ENCODE data around the gene NCOA7.
"Not testable (repeated sequence)": the region's sequence is repeated elsewhere in the genome, so short reads cannot be mapped to it uniquely, and the experiment has no call there.

NCOA7 gene

GRCh38 chr6:125842091-125842626 lies 51.4 kb downstream of the NCOA7 start:
- DNase-seq = no peak

- DNase-seq = no peak
Observed at GRCh38 chr6:125843593-125843992, 52.8 kb downstream of the NCOA7 start.

- no peak for DNase-seq
Observed at GRCh38 chr6:125844989-125845388, 54.2 kb downstream of the NCOA7 start.

DNA sequence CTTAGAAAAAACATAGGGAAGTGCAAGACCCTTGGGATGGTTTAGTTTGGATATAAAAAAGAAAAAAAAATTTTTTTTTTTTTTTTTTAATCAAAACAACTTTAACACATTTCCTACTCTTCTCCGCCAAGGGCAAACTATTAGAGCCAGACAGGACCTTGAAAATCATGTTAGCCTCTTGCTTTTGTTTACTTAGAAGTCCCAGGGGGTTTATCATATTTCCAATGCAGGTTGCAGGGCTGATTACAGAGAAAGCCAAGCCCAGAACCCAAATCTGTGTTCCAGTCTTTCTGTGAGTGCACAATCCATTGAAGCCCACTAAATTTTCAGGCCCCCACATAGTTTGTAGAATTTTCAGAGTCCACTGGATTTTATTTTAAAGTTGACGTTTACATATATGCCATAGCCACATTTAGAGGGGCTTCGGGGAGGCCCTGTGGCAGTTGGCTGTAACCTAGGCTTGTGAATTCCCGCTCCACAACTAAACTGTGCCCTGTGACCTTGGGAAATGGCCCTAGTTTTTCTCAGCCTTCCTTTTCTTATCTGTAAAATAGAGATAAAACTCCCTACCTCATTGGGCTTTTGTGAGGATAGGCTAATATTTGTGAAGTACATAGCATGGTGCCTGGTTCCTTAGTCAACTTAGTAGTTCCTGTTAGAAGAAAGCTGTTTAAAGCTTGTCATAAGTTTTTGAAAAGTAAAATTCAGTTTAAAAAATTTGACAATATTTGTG lies 55.7 kb downstream of the NCOA7 start:
- no peak for DNase-seq

- not testable (repeated sequence) for DNase-seq
Observed at GRCh38 chr6:125848286-125848685, 57.5 kb downstream of the NCOA7 start.

DNA sequence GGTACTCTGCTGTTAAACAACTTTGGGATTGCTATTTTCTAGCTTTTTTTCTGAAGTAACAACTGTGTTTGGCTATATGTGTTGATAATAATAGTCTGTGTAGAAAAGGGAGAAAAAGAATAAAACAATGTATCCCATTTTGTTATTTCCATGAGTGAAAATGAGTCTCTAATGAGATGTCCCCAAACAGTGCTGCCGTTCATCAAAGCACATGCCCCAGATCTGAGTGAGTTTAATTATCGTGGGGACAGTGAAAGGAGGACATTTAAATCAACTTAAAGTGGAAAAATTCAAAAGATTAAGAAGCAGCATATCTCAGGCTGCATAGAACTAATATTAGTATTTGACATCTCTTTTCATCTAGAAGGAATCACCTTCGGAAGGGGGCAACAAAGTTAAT lies 59.6 kb downstream of the NCOA7 start:
- no peak for DNase-seq

GRCh38 chr6:125852587-125852986 lies 61.8 kb downstream of the NCOA7 start:
- no peak for DNase-seq

- DNase-seq = no peak
Observed at GRCh38 chr6:125853168-125853567, 62.4 kb downstream of the NCOA7 start.

DNA sequence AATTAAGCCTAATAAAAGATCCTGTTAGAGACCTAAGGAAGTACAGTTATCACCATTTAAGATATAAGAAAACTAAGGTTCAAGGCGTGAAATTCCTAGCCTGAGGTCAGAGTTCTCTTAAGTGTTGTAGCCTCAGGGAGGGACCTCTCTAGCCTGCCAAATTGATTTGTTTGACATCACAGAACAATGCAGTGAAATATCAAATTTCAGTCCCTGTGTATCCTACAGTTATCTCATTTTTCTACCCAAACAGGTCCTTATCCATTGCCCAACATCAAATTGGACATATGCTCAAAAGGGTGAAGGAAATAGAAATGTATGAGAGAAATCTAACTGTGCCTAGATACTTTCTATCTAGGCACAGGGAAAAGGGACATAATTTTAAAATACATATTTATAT lies 63.0 kb downstream of the NCOA7 start:
- no peak for DNase-seq

- DNase-seq = no peak
Observed at GRCh38 chr6:125854355-125854754, 63.6 kb downstream of the NCOA7 start.

GRCh38 chr6:125855783-125856182 lies 65.0 kb downstream of the NCOA7 start:
- DNase-seq = no peak

- DNase-seq = no peak
Observed at GRCh38 chr6:125857846-125858245, 67.1 kb downstream of the NCOA7 start.

GRCh38 chr6:125858427-125859320 lies 67.9 kb downstream of the NCOA7 start:
- DNase-seq = peak; percentile 33

GRCh38 chr6:125859727-125860126 lies 69.0 kb downstream of the NCOA7 start:
- DNase-seq = no peak

DNA sequence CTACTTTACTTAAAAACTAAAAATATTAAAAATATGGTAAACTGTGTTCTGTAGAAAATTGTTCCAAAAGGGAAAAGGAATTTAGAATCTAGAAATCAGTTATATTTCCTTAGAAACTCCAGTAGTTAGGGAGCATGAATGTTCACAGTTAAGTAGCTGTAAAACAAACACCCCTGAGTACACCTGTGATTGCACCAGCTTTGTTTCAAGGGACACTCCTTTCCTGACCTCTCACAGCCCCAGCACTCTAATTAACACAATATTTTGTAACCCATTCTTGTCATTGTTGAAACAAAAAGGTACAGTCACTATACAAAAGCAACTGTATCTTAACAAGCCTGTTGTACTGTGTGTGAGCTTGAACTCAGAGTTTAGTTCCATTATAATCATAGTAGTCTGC lies 72.3 kb downstream of the NCOA7 start:
- DNase-seq = no peak

DNA sequence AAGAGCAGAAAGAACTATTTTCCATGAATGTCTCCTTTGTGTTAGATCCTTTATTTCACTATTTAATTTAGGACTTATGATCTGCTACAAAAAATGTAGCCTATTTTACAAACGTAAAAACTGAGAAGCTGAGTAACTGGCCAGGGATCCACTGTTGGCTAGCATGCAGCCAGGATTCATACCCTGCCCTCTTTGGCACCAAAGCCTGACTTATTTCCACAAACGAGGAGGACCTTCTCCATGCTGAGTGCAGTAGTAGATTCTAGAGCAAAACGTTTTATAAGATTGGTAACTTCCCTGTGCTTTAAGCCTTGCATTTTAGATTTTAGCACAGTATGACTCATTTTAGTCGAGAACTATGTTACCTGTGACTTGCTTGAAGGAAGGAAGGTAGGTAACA lies 74.3 kb downstream of the NCOA7 start:
- DNase-seq = no peak

DNA sequence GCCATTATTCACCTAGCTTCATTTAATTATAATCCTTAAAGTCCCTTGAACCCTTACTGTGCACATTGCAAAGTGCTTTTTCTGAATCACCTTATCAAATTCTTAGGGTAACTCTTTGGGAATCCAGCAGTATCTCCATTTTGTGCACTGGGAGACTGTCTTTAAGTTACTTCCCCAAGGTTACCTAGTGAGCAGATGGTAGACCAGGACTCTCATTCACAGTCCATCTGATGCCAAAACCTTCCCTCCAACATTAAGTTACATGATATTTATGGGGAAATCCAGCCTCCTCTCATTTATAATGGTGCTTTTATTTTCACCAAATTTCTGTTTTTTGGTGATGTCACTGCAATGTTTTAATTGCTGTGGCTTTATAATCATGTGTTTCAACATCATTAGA lies 75.7 kb downstream of the NCOA7 start:
- no peak for DNase-seq

DNA sequence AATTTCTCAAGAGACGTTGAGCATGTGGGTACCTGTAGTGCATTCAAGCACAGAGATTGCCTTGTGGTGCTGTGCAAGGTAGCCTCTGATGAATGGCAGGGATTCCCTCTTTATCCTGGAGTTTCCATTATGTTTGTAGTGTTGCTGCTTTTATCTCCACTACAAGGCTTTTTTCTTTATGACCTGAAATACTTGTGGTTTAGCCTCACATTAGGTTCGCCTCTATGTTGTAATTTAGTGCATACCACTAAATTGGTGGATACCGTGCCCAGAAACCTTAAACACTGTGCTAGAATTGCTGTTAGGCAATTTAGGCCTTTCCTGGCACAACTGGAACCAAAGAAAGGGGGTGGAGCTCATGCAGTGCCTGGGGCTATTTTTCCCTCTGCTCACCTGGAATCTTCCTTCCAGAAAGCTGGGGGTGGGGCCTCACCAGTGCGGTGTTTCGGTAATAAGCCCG lies 76.8 kb downstream of the NCOA7 start:
- DNase-seq = no peak

- no peak for DNase-seq
Observed at GRCh38 chr6:125868252-125868651, 77.5 kb downstream of the NCOA7 start.

DNA sequence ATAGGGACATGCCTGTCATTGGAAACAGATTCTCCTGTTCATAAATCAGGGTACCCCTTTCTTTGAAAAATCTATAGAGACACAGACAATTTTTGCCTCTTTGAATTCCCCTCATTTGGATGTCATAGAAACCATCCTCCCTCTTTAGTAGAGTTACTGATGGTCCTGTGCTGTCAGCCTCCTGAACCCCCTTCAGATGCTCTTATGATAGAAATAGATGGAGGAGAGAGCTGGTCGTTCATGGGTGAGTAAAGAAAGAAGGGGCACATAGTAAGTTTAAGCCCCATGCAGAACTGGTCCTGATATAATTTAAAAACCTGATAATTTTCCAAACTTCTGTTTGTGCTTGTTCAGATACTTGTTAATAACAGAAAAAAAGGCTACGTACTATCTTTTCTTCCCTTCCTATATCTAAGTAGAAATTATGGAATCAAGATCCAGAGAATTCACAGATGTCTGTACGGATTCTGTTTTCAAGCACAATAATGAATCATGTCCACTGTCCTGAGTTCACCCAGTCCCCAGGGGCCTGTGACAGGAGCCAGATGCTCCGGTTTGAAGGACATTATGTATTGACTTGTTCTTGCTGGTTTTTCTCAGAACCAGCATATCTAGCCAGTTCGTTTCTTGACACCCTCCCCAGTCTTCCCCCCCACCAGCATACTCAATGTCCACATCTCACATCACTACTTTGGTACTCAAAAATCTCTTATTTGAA lies 78.1 kb downstream of the NCOA7 start:
- no peak for DNase-seq

GRCh38 chr6:125869427-125869826 lies 78.7 kb downstream of the NCOA7 start:
- no peak for DNase-seq

GRCh38 chr6:125871365-125871764 lies 80.6 kb downstream of the NCOA7 start:
- no peak for DNase-seq

DNA sequence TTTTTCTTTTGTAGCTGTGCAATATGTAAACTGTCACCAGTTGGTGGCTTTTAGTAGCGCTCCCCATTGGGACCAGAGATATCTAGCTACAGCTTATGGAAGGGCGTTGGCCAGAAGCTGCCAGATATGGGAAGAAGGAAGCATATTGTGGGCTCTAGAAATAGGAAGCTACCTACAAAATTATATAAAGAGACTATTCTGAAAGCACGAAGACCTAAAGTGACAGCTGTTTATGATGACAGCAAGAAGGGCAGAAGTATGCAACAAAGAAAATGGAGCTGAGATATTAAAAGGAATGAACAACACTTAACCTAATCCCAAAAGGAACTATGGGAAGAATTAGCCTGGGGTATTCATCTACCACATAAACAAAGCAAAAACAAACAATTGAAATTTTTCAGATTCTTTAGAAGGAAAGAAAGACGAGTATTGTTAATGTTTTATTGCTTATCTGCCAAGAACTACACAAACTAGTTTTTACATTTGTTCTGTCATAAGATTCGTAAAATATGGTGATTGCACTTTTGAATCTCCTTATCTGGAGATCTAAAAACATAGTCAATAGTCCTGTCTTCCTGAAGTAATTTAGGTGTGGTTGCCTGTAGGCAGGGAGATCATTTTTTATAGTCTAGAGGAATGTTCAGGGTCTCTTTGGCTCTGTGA lies 81.6 kb downstream of the NCOA7 start:
- DNase-seq = no peak

Data from CD4-positive, alpha-beta T cell treated with Interleukin-10 for 1 hour (primary cell).